ENCODE data around the gene EPHA7. TPM values are rescaled to one million over a fixed set of nuclear protein-coding genes. Genes with fewer than 3 reads are reported as not detected.

EPHA7 gene
- total RNA-seq, 1 experiment from 2014 or later, result 9.5 TPM

GRCh38 chr6:93388070-93388469 lies 31.3 kb downstream of the EPHA7 start:
- no peak overlapping the region for H2AK5ac ChIP-seq (ENCODE audit: insufficient read length, low read length)
- H2BK5ac ChIP-seq (ENCODE audit: insufficient read length, low read length), result no peak overlapping the region
- H3K4me1 Mint-ChIP-seq, result no peaks in the 10 kb centered on the region
- no peak overlapping the region for H3T11ph ChIP-seq (ENCODE audit: low read length)
- no peak overlapping the region for H4K5ac ChIP-seq (ENCODE audit: insufficient read length, low read depth, low read length)
- H3K9me3 ChIP-seq (ENCODE audit: control insufficient read depth, low read depth, low read length), result no peaks in the 10 kb centered on the region
- no peak overlapping the region for H2BK120ac ChIP-seq (ENCODE audit: low read depth, low read length, poor library complexity, severe bottlenecking)
- no peak overlapping the region for H3K18ac ChIP-seq (ENCODE audit: insufficient read length, low read depth, low read length)
- H3K56ac ChIP-seq (ENCODE audit: insufficient read length, low read depth, low read length), result no peak overlapping the region
- no peaks in the 10 kb centered on the region for H3K27me3 Mint-ChIP-seq (ENCODE audit: low read depth)
- no peak for DNase-seq
- no peak overlapping the region for H3K9ac ChIP-seq (ENCODE audit: extremely low read depth, insufficient read length, low read length)
- no peak overlapping the region for H2AFZ ChIP-seq (ENCODE audit: low read length)
- no peaks in the 10 kb centered on the region for H3K4me1 ChIP-seq (ENCODE audit: insufficient read depth, low read length)
- H4K8ac ChIP-seq (replicated peaks; ENCODE audit: insufficient read length, low read depth, low read length), result no peak overlapping the region
- no peaks in the 10 kb centered on the region for H4K20me1 ChIP-seq (ENCODE audit: control insufficient read depth, insufficient read depth, insufficient read length)
- no CpG with 5 or more reads among the region's 1 CpG for WGBS (ENCODE audit: extremely low coverage, insufficient read length, low lambda C conversion rate)
- no peak overlapping the region for H3K14ac ChIP-seq (ENCODE audit: insufficient read depth, low read length)
- H2BK15ac ChIP-seq (ENCODE audit: low read depth, low read length), result no peak overlapping the region
- no peak overlapping the region for H3K4ac ChIP-seq (ENCODE audit: low read depth, low read length)
- H3K79me2 ChIP-seq (ENCODE audit: insufficient read depth, low read length), result no peaks in the 10 kb centered on the region
- H3K27ac ChIP-seq (ENCODE audit: insufficient read length, low read depth, low read length), result no peak overlapping the region
- TF ChIP-seq, protein P1, sequence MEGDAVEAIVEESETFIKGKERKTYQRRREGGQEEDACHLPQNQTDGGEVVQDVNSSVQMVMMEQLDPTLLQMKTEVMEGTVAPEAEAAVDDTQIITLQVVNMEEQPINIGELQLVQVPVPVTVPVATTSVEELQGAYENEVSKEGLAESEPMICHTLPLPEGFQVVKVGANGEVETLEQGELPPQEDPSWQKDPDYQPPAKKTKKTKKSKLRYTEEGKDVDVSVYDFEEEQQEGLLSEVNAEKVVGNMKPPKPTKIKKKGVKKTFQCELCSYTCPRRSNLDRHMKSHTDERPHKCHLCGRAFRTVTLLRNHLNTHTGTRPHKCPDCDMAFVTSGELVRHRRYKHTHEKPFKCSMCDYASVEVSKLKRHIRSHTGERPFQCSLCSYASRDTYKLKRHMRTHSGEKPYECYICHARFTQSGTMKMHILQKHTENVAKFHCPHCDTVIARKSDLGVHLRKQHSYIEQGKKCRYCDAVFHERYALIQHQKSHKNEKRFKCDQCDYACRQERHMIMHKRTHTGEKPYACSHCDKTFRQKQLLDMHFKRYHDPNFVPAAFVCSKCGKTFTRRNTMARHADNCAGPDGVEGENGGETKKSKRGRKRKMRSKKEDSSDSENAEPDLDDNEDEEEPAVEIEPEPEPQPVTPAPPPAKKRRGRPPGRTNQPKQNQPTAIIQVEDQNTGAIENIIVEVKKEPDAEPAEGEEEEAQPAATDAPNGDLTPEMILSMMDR (conservative IDR thresholded peaks at IDR 0.05), result no peak
- H3K9me3 Mint-ChIP-seq, result no peaks in the 10 kb centered on the region
- no peak overlapping the region for H3K27ac Mint-ChIP-seq
- no peaks in the 10 kb centered on the region for H3K79me1 ChIP-seq (ENCODE audit: insufficient read depth, low read depth, low read length, poor library complexity, severe bottlenecking)
- H3K23me2 ChIP-seq (ENCODE audit: insufficient read length, low read depth, low read length, poor library complexity, severe bottlenecking), result no peaks in the 10 kb centered on the region
- no peak overlapping the region for H3K23ac ChIP-seq (ENCODE audit: insufficient read length, low read depth, low read length)
- H2BK20ac ChIP-seq (ENCODE audit: low read depth, low read length, poor library complexity, severe bottlenecking), result no peak overlapping the region
- H3K27me3 ChIP-seq (ENCODE audit: insufficient read depth, low read length), result no peaks in the 10 kb centered on the region
- H3K4me3 Mint-ChIP-seq, result no peak overlapping the region
- H2BK12ac ChIP-seq (ENCODE audit: insufficient read length, low read depth, low read length), result no peak overlapping the region
- peaks cover 0 to 3% (median 2%) of the 10 kb centered on the region in 3 experiments; a peak in 4 of 7 replicates for H3K36me3 Mint-ChIP-seq (ENCODE audit: insufficient read depth in 1 of 3, low read depth in 3 of 3)
- H4K91ac ChIP-seq (ENCODE audit: insufficient read length, low read depth, low read length), result no peak overlapping the region
- H3K4me2 ChIP-seq (ENCODE audit: insufficient read depth, insufficient read length, low read length), result no peak overlapping the region

All from H9 (cell line).